ENCODE results near the gene FBLIM1. TPM values are rescaled to one million over a fixed set of nuclear protein-coding genes. Genes with fewer than 3 reads are reported as not detected.
A peak's percentile ranks its signal among the peaks of the same experiment; 100 is the strongest.

The FBLIM1 gene
- total RNA-seq, 1 experiment from 2014 or later, result 64.7 TPM

DNA sequence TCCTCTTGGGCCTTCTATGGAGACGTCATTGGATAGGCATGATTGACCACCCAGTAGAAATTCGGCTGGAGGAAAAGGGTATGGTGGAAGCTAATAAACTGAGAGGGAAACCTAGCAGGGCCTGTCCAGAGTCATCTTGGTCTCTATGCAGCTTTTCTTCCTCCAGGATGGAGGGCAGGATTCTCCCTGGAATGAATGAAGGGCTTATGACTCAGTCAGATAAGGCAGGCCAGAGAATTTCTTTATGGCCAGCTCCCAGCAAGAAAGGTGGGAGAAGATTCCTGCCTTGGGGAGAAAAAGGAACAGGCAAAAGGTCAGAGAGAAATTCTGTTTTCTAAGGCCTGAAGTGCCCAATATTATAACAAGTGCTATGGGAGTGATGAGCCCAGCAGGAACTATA lies 17.1 kb downstream of the FBLIM1 start:
- no peak overlapping the region for H3K56ac ChIP-seq (ENCODE audit: insufficient read length, low read depth, low read length)
- no peak overlapping the region for H2BK20ac ChIP-seq (ENCODE audit: low read depth, low read length, poor library complexity, severe bottlenecking)
- H2BK12ac ChIP-seq (ENCODE audit: insufficient read length, low read depth, low read length), result no peak overlapping the region
- H4K5ac ChIP-seq (ENCODE audit: insufficient read length, low read depth, low read length), result no peak overlapping the region
- no peak overlapping the region for H3K23ac ChIP-seq (ENCODE audit: insufficient read length, low read depth, low read length)
- H2BK120ac ChIP-seq (ENCODE audit: low read depth, low read length, poor library complexity, severe bottlenecking), result no peak overlapping the region
- H2BK15ac ChIP-seq (ENCODE audit: low read depth, low read length), result no peak overlapping the region
- WGBS (ENCODE audit: extremely low coverage, insufficient read length, low lambda C conversion rate), result no CpG with 5 or more reads among the region's 2 CpGs
- H3K9ac ChIP-seq (ENCODE audit: extremely low read depth, insufficient read length, low read length), result no peak overlapping the region
- peak overlapping the region in 1 of 3 experiments; percentile 79; a peak in 1 of 7 replicates for H3K27ac Mint-ChIP-seq
- H2AFZ ChIP-seq (ENCODE audit: low read length), result no peak overlapping the region
- no peaks in the 10 kb centered on the region for H3K27me3 ChIP-seq (ENCODE audit: insufficient read depth, low read length)
- no peak overlapping the region for H3K27ac ChIP-seq (ENCODE audit: insufficient read length, low read depth, low read length)
- no peaks in the 10 kb centered on the region for H3K4me1 Mint-ChIP-seq
- no peaks in the 10 kb centered on the region for H4K20me1 ChIP-seq (ENCODE audit: control insufficient read depth, insufficient read depth, insufficient read length)
- H4K91ac ChIP-seq (ENCODE audit: insufficient read length, low read depth, low read length), result no peak overlapping the region
- H2BK5ac ChIP-seq (ENCODE audit: insufficient read length, low read length), result no peak overlapping the region
- TF ChIP-seq, protein P1, sequence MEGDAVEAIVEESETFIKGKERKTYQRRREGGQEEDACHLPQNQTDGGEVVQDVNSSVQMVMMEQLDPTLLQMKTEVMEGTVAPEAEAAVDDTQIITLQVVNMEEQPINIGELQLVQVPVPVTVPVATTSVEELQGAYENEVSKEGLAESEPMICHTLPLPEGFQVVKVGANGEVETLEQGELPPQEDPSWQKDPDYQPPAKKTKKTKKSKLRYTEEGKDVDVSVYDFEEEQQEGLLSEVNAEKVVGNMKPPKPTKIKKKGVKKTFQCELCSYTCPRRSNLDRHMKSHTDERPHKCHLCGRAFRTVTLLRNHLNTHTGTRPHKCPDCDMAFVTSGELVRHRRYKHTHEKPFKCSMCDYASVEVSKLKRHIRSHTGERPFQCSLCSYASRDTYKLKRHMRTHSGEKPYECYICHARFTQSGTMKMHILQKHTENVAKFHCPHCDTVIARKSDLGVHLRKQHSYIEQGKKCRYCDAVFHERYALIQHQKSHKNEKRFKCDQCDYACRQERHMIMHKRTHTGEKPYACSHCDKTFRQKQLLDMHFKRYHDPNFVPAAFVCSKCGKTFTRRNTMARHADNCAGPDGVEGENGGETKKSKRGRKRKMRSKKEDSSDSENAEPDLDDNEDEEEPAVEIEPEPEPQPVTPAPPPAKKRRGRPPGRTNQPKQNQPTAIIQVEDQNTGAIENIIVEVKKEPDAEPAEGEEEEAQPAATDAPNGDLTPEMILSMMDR (conservative IDR thresholded peaks at IDR 0.05), result no peak
- H2AK5ac ChIP-seq (ENCODE audit: insufficient read length, low read length), result no peak overlapping the region
- H3K27me3 Mint-ChIP-seq (ENCODE audit: low read depth), result no peaks in the 10 kb centered on the region
- H3K9me3 Mint-ChIP-seq, result no peaks in the 10 kb centered on the region
- DNase-seq, result no peak
- no peak overlapping the region for H3T11ph ChIP-seq (ENCODE audit: low read length)
- no peak overlapping the region for H3K4ac ChIP-seq (ENCODE audit: low read depth, low read length)
- no peak overlapping the region for H3K4me3 Mint-ChIP-seq
- H3K18ac ChIP-seq (ENCODE audit: insufficient read length, low read depth, low read length), result no peak overlapping the region
- peaks cover 55 to 90% (median 78%) of the 10 kb centered on the region in 3 experiments for H3K36me3 Mint-ChIP-seq (ENCODE audit: insufficient read depth in 1 of 3, low read depth in 3 of 3)
- H3K4me2 ChIP-seq (ENCODE audit: insufficient read depth, insufficient read length, low read length), result no peak overlapping the region
- no peaks in the 10 kb centered on the region for H3K79me2 ChIP-seq (ENCODE audit: insufficient read depth, low read length)
- no peaks in the 10 kb centered on the region for H3K4me1 ChIP-seq (ENCODE audit: insufficient read depth, low read length)
- H3K79me1 ChIP-seq (ENCODE audit: insufficient read depth, low read depth, low read length, poor library complexity, severe bottlenecking), result no peaks in the 10 kb centered on the region
- H3K14ac ChIP-seq (ENCODE audit: insufficient read depth, low read length), result no peak overlapping the region
- no peak overlapping the region for H4K8ac ChIP-seq (replicated peaks; ENCODE audit: insufficient read length, low read depth, low read length)
- H3K23me2 ChIP-seq (ENCODE audit: insufficient read length, low read depth, low read length, poor library complexity, severe bottlenecking), result no peaks in the 10 kb centered on the region
- no peaks in the 10 kb centered on the region for H3K9me3 ChIP-seq (ENCODE audit: control insufficient read depth, low read depth, low read length)
